ENCODE results near the gene MGME1. TPM values are rescaled to one million over a fixed set of nuclear protein-coding genes. Genes with fewer than 3 reads are reported as not detected.
A peak's percentile ranks its signal among the peaks of the same experiment; 100 is the strongest.

MGME1 gene
- total and polyA plus RNA-seq, 9 of the 15 experiments (the other 6 are each of a cell fraction or from before 2014, with no cell fraction given): 13.4 to 45.1 (median 30.6) TPM

DNA sequence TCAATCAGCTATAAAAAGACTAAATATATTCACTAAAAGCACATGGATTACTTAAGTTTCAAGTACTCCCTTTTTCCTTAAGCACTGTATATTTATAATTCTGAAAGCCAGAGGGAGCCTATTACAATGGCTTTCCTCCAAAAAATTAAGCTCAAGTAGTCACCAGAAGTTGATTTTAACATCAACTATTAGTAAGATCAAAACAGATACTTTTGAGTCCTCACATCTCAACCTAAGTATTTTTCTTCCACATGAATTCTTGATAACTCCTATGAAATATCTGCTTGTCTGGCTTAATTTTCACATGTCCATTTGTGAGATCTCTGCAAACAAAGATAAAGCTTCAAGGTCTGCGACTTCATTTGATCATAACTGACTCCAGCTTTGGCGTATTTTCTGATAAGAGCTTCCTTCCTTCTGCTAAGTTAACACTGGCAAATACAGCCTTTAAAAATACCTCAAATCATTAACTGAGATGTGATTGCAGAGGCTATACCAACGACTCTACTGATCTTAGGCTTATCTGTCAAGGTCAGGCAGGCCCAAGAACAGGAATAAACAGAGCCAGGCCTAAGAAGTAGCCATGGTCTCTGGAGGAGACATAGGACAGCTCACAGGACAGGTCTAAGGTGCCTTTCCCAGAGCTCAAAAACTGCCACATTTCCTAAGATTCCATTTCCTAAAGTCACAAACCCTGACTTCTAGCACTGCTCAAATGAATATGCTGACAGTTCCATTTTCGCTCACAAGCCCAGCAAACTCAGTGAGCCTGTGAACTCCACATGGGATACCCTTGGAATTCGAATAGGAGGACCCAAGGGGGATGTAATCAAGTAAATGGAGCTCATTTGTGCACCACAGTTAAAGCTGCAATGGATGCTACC, 10.2 kb upstream of the MGME1 start (continued):
- TF ChIP-seq, protein P1, sequence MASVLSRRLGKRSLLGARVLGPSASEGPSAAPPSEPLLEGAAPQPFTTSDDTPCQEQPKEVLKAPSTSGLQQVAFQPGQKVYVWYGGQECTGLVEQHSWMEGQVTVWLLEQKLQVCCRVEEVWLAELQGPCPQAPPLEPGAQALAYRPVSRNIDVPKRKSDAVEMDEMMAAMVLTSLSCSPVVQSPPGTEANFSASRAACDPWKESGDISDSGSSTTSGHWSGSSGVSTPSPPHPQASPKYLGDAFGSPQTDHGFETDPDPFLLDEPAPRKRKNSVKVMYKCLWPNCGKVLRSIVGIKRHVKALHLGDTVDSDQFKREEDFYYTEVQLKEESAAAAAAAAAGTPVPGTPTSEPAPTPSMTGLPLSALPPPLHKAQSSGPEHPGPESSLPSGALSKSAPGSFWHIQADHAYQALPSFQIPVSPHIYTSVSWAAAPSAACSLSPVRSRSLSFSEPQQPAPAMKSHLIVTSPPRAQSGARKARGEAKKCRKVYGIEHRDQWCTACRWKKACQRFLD (CRISPR knock-in tag; IDR thresholded peaks at IDR 0.05): peak; percentile 81
- TF ChIP-seq RNF2 (IDR thresholded peaks at IDR 0.05) (peak; percentile 87), SMAD1 (IDR thresholded peaks at IDR 0.05; ENCODE audit: low read depth, low read length, partially characterized antibody) (peak; percentile 40), ZBTB7A (IDR thresholded peaks at IDR 0.05; ENCODE audit: borderline replicate concordance, control insufficient read depth, low read depth, low read length) (no peak), MTA3 (IDR thresholded peaks at IDR 0.05; ENCODE audit: borderline replicate concordance) (peak; percentile 42; the same call in 1 of the 2 replicates), ZFX (CRISPR knock-in tag; IDR thresholded peaks at IDR 0.05) (peak; percentile 70), HEY1 (CRISPR knock-in tag; IDR thresholded peaks at IDR 0.05; ENCODE audit: borderline replicate concordance) (no peak), HDAC2 (IDR thresholded peaks at IDR 0.05) (peak; percentile 90), PTBP1 (IDR thresholded peaks at IDR 0.05; ENCODE audit: low read depth, low read length) (no peak), SOX6 (IDR thresholded peaks at IDR 0.05) (peak; percentile 83), ZNF316 (IDR thresholded peaks at IDR 0.05) (peak; percentile 88), KLF6 (CRISPR knock-in tag; IDR thresholded peaks at IDR 0.05; ENCODE audit: borderline replicate concordance) (no peak)
- TF ChIP-seq, protein P2, sequence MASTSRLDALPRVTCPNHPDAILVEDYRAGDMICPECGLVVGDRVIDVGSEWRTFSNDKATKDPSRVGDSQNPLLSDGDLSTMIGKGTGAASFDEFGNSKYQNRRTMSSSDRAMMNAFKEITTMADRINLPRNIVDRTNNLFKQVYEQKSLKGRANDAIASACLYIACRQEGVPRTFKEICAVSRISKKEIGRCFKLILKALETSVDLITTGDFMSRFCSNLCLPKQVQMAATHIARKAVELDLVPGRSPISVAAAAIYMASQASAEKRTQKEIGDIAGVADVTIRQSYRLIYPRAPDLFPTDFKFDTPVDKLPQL (IDR thresholded peaks at IDR 0.05; ENCODE audit: extremely low read depth, insufficient read length): no peak
- TF ChIP-seq, protein P3, sequence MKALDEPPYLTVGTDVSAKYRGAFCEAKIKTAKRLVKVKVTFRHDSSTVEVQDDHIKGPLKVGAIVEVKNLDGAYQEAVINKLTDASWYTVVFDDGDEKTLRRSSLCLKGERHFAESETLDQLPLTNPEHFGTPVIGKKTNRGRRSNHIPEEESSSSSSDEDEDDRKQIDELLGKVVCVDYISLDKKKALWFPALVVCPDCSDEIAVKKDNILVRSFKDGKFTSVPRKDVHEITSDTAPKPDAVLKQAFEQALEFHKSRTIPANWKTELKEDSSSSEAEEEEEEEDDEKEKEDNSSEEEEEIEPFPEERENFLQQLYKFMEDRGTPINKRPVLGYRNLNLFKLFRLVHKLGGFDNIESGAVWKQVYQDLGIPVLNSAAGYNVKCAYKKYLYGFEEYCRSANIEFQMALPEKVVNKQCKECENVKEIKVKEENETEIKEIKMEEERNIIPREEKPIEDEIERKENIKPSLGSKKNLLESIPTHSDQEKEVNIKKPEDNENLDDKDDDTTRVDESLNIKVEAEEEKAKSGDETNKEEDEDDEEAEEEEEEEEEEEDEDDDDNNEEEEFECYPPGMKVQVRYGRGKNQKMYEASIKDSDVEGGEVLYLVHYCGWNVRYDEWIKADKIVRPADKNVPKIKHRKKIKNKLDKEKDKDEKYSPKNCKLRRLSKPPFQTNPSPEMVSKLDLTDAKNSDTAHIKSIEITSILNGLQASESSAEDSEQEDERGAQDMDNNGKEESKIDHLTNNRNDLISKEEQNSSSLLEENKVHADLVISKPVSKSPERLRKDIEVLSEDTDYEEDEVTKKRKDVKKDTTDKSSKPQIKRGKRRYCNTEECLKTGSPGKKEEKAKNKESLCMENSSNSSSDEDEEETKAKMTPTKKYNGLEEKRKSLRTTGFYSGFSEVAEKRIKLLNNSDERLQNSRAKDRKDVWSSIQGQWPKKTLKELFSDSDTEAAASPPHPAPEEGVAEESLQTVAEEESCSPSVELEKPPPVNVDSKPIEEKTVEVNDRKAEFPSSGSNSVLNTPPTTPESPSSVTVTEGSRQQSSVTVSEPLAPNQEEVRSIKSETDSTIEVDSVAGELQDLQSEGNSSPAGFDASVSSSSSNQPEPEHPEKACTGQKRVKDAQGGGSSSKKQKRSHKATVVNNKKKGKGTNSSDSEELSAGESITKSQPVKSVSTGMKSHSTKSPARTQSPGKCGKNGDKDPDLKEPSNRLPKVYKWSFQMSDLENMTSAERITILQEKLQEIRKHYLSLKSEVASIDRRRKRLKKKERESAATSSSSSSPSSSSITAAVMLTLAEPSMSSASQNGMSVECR (CRISPR knock-in tag; IDR thresholded peaks at IDR 0.05): no peak
- TF ChIP-seq, protein P4, sequence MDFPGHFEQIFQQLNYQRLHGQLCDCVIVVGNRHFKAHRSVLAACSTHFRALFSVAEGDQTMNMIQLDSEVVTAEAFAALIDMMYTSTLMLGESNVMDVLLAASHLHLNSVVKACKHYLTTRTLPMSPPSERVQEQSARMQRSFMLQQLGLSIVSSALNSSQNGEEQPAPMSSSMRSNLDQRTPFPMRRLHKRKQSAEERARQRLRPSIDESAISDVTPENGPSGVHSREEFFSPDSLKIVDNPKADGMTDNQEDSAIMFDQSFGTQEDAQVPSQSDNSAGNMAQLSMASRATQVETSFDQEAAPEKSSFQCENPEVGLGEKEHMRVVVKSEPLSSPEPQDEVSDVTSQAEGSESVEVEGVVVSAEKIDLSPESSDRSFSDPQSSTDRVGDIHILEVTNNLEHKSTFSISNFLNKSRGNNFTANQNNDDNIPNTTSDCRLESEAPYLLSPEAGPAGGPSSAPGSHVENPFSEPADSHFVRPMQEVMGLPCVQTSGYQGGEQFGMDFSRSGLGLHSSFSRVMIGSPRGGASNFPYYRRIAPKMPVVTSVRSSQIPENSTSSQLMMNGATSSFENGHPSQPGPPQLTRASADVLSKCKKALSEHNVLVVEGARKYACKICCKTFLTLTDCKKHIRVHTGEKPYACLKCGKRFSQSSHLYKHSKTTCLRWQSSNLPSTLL (IDR thresholded peaks at IDR 0.05): no peak
- TF ChIP-seq, protein P5, sequence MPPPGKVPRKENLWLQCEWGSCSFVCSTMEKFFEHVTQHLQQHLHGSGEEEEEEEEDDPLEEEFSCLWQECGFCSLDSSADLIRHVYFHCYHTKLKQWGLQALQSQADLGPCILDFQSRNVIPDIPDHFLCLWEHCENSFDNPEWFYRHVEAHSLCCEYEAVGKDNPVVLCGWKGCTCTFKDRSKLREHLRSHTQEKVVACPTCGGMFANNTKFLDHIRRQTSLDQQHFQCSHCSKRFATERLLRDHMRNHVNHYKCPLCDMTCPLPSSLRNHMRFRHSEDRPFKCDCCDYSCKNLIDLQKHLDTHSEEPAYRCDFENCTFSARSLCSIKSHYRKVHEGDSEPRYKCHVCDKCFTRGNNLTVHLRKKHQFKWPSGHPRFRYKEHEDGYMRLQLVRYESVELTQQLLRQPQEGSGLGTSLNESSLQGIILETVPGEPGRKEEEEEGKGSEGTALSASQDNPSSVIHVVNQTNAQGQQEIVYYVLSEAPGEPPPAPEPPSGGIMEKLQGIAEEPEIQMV (tag; conservative IDR thresholded peaks at IDR 0.05; ENCODE audit: low read depth): no peak
